Activated CD8-positive, alpha-beta memory T cell treated with anti-CD3 and anti-CD28 coated beads, Interleukin-2, amount 10 ng/mL, durations not matched to agents 7 days and 5 days (primary cell): ENCODE measurements around the gene FSD1L. TPM values are rescaled to one million over a fixed set of nuclear protein-coding genes. Genes with fewer than 3 reads are reported as not detected.
A peak's percentile ranks its signal among the peaks of the same experiment; 100 is the strongest.

Source experiments
- ATAC-seq: fragments of 150-1000 bp; cut with Tn5 transposase; one replicate; pipeline ENCODE4 v1.10.0; 2021; ENCODE audit warnings: moderate library complexity
- CTCF ChIA-PET: fragments of 350-600 bp; sonication (Branson Sonifier 250); formaldehyde crosslinking; loops from one replicate; lab custom pipeline; 2021; ENCODE audit warnings: antibody characterized with exemption; lab: Charles Lee
- DNase-seq: peaks from one replicate; pipeline ENCODE4 v3.0.0-alpha.2; 2020
- H3K27ac Mint-ChIP-seq: one replicate; pipeline ENCODE4 v1.8.0; 2021; ENCODE audit warnings: mild to moderate bottlenecking, mixed read lengths
- H3K27me3 Mint-ChIP-seq: one replicate; pipeline ENCODE4 v1.8.0; 2021; ENCODE audit warnings: mixed read lengths
- H3K36me3 Mint-ChIP-seq: one replicate; pipeline ENCODE4 v1.8.0; 2021; ENCODE audit warnings: mild to moderate bottlenecking, mixed read lengths
- H3K4me1 Mint-ChIP-seq: one replicate; pipeline ENCODE4 v1.8.0; 2021; ENCODE audit warnings: mixed read lengths
- H3K4me3 Mint-ChIP-seq: one replicate; pipeline ENCODE4 v1.8.0; 2021; ENCODE audit warnings: mild to moderate bottlenecking, moderate library complexity, mixed read lengths
- H3K9me3 Mint-ChIP-seq: one replicate; pipeline ENCODE4 v1.8.0; 2022; ENCODE audit warnings: low read depth, mixed read lengths
- total RNA-seq, 2 experiments: library from RNA; stranded (reverse); gene quantifications; one replicate each; pipeline ENCODE4 v1.2.3, GENCODE V29; 2021

Gene FSD1L
- total RNA-seq, 2 experiments from 2014 or later: 6.3 to 9.2 TPM

DNA sequence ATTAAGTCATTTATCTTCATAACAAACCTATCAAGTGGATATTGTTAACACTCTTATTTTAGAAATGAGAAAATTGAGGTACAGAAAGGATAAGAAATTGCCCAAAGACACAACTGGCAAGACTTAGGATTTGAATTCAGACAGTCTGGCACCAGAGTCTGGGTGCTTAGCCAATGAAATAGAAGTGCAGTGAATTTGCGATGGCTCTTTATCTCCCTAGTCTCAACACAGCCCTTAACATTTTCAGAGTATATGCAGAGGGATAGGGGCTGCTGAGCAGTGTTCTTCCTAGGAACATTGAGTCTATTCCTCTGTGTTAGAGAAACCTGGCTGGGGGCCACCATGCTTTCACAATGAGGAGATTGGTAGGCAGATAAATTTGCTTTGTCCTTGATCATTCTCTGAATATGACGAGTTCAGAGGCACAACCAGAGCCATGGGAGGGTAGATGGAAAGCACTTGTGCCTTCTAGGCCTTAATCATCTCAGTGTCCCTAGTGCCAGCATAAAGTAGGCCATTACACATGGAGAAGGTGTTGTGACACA is 6.1 kb upstream of the FSD1L start:
- DNase-seq: no peak
- peaks cover 2% of the 10 kb centered on the region for H3K27me3 Mint-ChIP-seq
- no peak overlapping the region for H3K4me3 Mint-ChIP-seq
- H3K4me1 Mint-ChIP-seq: peaks cover 9% of the 10 kb centered on the region
- CTCF ChIA-PET: no interaction called here
- no peaks in the 10 kb centered on the region for H3K36me3 Mint-ChIP-seq
- H3K9me3 Mint-ChIP-seq: no peaks in the 10 kb centered on the region
- no peak overlapping the region for H3K27ac Mint-ChIP-seq
- ATAC-seq: no peak

DNA sequence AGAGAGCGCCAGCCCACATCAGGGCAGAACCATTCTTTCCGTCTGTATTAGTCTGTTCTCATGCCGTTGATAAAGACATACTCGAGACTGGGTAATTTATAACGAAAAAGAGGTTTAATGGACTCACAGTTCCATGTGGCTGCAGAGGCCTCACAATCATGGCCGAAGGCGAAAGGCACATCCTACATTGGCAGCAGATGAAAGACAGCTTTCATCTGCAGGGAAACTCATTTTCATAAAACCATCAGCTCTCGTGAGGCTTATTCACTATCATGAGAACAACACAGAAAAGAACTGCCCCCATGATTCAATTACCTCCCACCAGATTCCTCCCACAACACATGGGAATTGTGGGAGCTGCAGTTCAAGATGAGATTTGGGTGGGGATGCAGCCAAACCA is 4.7 kb upstream of the FSD1L start:
- no peaks in the 10 kb centered on the region for H3K9me3 Mint-ChIP-seq
- CTCF ChIA-PET: interaction anchor here (1.1 to 1.2 kb wide), 2 partner anchors 11 to 580 kb away, joined by 3 read pairs; no protein-coding TSS in a partner anchor
- no peak overlapping the region for H3K4me3 Mint-ChIP-seq
- H3K27me3 Mint-ChIP-seq: peaks cover 2% of the 10 kb centered on the region
- H3K36me3 Mint-ChIP-seq: no peaks in the 10 kb centered on the region
- ATAC-seq: no peak
- peaks cover 13% of the 10 kb centered on the region for H3K4me1 Mint-ChIP-seq
- H3K27ac Mint-ChIP-seq: no peak overlapping the region
- no peak for DNase-seq

DNA sequence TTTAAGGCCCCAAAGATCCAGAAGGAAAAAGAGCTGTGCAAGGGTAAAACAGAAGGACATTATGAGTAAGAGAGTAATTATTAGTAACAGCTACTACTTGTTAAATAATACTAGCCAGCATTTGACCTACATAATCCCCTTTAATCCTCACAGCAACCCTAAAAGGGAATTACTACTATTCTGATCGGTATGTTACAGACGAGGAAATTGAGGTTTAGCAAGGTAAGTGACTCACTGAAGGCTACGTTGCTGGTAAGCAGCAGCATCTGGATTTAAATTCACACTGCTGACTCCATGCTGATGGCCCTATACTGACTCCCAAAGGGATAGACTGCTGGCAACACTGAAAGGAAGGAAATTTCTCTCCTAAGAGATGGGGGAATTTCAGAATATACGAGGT is 3.7 kb upstream of the FSD1L start:
- DNase-seq (no peak), ATAC-seq (no peak)
- Mint-ChIP-seq H3K27ac (no peak overlapping the region), H3K4me1 (peaks cover 20% of the 10 kb centered on the region), H3K36me3 (no peaks in the 10 kb centered on the region), H3K27me3 (peaks cover 2% of the 10 kb centered on the region), H3K9me3 (no peaks in the 10 kb centered on the region), H3K4me3 (no peak overlapping the region)
- CTCF ChIA-PET: interaction anchor here (0.6 to 1.2 kb wide), 3 partner anchors 12 to 581 kb away, joined by 3 read pairs; no protein-coding TSS in a partner anchor

DNA sequence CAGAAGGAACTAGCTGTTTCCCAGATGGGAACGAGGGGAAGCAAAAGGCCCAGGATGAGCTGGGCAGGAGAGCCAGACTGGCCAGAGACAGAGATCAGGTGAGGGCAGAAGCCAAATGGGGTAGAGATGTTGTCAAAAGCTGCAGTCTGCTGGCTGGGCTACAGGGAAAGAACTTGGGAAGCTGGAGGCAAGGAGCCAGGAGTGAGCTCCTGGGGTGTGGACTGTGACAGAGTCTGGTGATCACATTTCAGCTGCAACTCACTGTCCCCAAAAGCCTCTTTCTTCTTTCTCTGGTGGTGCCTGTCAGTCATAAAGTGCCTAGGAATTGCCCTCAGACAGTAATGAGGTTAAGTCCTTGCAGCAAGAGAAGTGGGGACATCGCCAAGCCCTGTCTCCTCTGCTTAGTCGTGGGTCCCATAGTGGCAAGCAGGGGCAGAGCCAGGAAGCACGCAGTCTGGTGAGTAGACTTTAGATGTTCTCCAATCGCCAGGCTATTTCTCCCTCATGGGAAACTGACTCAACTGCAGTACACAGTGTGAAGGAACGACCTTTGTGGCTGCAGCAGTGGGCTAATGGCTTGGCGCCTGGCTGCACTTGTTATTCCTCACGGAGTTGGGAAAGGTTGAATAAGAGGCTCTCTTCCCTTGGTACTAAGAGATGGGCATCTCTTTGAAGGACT is 2.5 kb upstream of the FSD1L start:
- H3K4me3 Mint-ChIP-seq: no peak overlapping the region
- H3K27ac Mint-ChIP-seq: no peak overlapping the region
- no peaks in the 10 kb centered on the region for H3K27me3 Mint-ChIP-seq
- no peaks in the 10 kb centered on the region for H3K9me3 Mint-ChIP-seq
- peaks cover 27% of the 10 kb centered on the region for H3K4me1 Mint-ChIP-seq
- CTCF ChIA-PET: no interaction called here
- H3K36me3 Mint-ChIP-seq: no peaks in the 10 kb centered on the region
- DNase-seq (no peak), ATAC-seq (no peak)

DNA sequence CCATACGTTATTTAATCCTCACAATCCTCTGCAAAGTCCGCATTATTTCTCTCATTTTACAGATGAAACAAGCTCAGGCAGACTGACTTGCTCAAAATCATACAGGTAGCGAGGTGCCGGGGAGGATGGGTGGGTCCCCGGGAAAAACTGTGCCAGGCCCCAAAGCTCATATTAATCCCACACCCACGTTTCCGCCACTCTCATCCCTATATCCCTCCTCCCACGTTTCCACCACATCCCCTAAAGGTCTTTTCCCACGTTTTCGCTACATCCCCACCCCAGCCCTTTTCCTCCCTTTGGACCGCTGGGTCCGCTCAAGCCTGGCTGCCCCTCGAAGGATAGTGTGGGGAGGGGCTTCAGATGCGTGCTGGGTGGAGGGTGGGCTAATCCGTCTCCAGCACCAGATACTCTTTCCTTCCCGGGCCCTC is 434 bp upstream of the FSD1L start:
- H3K27me3 Mint-ChIP-seq: no peaks in the 10 kb centered on the region
- H3K36me3 Mint-ChIP-seq: no peaks in the 10 kb centered on the region
- ATAC-seq: no peak
- peak overlapping the region; percentile 86 for H3K4me3 Mint-ChIP-seq
- peaks cover 27% of the 10 kb centered on the region for H3K4me1 Mint-ChIP-seq
- peak overlapping the region; percentile 63 for H3K27ac Mint-ChIP-seq
- no peak for DNase-seq
- CTCF ChIA-PET: interaction anchor here (0.9 to 1.4 kb wide), 2 partner anchors 32 to 55 kb away, joined by 3 to 4 read pairs; no protein-coding TSS in a partner anchor
- H3K9me3 Mint-ChIP-seq: no peaks in the 10 kb centered on the region

DNA sequence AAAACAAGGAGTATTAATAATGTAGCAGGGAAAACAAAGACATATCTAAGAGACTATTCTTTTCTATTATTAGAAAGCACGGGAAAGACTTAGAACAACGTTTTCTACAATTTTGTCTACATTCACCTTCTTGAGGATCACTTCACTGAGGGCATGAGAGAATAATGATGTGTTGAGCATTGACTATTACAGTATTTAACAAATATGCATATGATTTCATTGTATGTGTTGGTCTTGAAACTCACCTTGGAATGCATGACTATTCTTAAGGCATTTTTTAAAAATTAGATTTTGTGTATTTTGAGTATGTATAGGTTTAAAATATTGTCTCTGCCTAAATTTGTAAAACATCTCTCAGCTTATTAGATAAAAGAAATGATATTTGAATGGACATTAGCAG is 1.2 kb downstream of the FSD1L start:
- Mint-ChIP-seq H3K27me3 (no peaks in the 10 kb centered on the region), H3K4me1 (peaks cover 25% of the 10 kb centered on the region), H3K9me3 (no peaks in the 10 kb centered on the region), H3K36me3 (no peaks in the 10 kb centered on the region), H3K27ac (no peak overlapping the region), H3K4me3 (peak overlapping the region; percentile 86)
- CTCF ChIA-PET: no interaction called here
- DNase-seq: no peak
- no peak for ATAC-seq

DNA sequence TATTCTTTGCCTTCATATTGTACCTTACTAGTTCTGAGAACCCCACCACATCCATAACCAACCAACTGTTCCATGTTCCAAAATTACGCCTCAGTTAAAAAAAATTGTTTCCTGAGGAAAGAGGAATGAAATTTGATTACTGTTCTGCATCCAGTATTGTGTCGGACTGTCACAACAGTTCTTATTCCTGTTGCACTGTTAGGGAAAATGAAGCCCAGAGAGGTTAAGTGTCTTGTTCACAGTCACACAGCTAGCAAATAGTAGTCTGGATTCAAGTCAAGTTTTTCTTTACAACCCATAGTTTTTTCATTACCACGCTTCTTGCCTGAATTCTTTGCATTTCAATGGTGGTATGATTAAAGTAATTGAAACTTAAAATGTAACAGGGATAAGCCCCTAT is 4.4 kb downstream of the FSD1L start:
- DNase-seq: no peak
- CTCF ChIA-PET: no interaction called here
- Mint-ChIP-seq H3K36me3 (peaks cover under 1% of the 10 kb centered on the region), H3K4me3 (no peak overlapping the region), H3K27ac (no peak overlapping the region), H3K4me1 (peaks cover 20% of the 10 kb centered on the region), H3K9me3 (no peaks in the 10 kb centered on the region), H3K27me3 (no peaks in the 10 kb centered on the region)
- no peak for ATAC-seq

DNA sequence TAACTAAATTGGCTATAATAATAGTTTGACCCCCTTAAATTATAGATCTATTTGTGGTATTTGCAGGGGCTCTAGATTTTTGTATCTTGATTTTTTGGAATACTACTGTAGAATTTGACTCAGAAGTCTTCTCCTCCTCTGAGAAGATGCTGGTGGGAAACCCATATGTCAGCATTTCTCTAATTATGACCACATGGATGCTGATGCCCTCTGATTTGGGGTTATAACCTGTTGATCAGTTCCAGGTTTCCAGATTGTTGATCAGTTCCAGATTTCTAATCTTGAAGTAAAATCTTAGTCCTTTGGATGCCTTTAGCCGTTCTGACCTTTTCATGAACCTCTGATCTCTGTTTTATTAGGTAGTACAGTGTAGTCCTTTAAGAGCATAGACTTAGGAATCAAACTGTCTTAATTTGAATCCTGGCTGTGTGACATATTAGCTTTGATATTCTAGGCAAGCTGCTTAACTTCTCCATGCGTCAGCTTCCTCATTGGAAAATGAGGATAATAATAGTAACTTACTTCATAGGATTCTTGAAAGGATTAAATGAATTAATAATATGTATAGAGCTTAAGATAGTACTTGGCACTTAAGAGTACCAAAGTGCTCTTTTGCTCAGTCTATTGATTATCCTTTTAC is 8.1 kb downstream of the FSD1L start:
- H3K36me3 Mint-ChIP-seq: peaks cover 8% of the 10 kb centered on the region
- no peak for DNase-seq
- H3K9me3 Mint-ChIP-seq: peaks cover 4% of the 10 kb centered on the region
- H3K4me3 Mint-ChIP-seq: no peak overlapping the region
- peaks cover 2% of the 10 kb centered on the region for H3K4me1 Mint-ChIP-seq
- CTCF ChIA-PET: no interaction called here
- ATAC-seq: no peak
- H3K27ac Mint-ChIP-seq: no peak overlapping the region
- H3K27me3 Mint-ChIP-seq: no peaks in the 10 kb centered on the region

DNA sequence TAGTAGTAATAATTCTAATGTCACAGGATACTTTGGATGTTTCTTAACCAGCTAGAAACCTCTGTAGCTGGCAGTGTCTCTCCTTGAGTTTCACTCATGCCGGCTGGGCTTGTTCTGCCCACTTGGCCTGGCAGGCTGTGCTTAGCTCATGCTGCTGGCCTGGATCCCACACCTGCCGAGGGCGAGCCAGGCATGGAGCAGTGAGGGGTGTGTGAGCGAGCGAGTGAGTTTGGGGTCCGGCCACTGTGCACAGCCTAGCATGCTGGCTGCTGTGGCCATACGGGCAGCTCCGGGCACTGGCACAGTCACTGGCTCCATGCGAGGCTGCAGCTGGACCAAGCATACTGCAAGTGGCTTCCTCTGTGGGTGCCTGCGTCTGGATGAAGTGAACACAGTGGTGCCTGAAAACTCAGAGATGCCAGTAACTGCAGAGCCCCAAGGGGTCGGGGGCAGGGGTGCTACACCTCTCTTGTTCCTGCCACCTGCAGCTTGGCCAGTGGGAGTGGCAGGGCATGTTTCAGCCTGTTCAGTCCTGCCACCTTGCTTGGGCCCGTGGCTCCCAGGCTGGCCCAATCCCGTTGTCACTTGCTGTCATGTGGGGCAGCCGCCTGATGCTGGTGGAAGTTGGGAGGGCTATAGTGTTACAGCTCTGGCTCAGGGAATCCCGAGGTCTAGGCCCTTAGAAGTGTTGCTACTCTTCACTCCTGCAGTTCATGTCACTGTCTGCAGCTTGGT is 9.9 kb downstream of the FSD1L start:
- Mint-ChIP-seq H3K9me3 (peaks cover 4% of the 10 kb centered on the region), H3K4me3 (no peak overlapping the region), H3K36me3 (peaks cover 8% of the 10 kb centered on the region), H3K4me1 (no peaks in the 10 kb centered on the region), H3K27ac (no peak overlapping the region), H3K27me3 (no peaks in the 10 kb centered on the region)
- no peak for DNase-seq
- ATAC-seq: no peak
- CTCF ChIA-PET: no interaction called here

DNA sequence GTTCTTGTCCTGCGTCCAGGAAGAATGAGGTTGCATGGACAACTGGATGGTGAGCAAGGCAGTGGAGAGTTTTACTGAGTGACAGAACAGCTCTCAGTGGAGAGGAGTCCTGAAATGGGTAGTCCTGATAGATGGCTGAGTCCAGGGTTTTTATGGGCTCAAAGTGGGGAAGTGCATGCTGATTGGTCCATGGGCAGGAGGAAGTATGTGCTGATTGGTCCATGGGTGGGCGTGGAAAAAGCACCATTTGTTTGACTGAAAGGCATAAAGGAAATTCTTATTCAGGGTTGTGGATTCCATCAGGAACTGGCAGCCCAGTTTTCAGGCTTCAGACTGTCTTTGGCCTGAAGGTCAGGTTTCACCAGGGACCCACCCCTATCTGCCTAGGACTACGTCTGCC is 10.6 kb downstream of the FSD1L start:
- Mint-ChIP-seq H3K27ac (no peak overlapping the region), H3K4me1 (no peaks in the 10 kb centered on the region), H3K27me3 (no peaks in the 10 kb centered on the region), H3K36me3 (peaks cover 8% of the 10 kb centered on the region), H3K4me3 (no peak overlapping the region), H3K9me3 (peaks cover 4% of the 10 kb centered on the region)
- ATAC-seq: no peak
- no peak for DNase-seq
- CTCF ChIA-PET: no interaction called here

DNA sequence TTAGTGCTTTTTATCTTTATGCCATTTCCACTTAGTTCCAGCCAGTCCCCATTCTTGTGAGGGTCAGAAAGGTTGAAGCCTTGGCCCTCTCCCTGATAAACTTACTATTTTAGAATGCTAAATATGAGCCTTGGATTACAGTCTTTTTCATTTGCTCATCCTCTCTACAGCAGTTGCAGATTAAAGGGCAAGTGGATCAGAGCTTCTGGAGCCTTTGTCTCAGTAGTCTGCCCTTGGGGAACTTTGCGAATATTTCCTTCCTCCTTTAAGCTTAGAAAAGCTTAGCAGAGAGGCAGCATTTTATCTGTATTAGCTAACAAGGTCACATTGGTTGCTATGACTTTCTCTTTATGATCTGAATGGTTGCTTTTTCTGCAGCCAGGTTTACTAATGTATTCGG is 11.5 kb downstream of the FSD1L start:
- DNase-seq (no peak), ATAC-seq (no peak)
- Mint-ChIP-seq H3K9me3 (peaks cover 4% of the 10 kb centered on the region), H3K27ac (no peak overlapping the region), H3K4me1 (no peaks in the 10 kb centered on the region), H3K36me3 (peaks cover 12% of the 10 kb centered on the region), H3K27me3 (no peaks in the 10 kb centered on the region), H3K4me3 (no peak overlapping the region)
- CTCF ChIA-PET: no interaction called here

DNA sequence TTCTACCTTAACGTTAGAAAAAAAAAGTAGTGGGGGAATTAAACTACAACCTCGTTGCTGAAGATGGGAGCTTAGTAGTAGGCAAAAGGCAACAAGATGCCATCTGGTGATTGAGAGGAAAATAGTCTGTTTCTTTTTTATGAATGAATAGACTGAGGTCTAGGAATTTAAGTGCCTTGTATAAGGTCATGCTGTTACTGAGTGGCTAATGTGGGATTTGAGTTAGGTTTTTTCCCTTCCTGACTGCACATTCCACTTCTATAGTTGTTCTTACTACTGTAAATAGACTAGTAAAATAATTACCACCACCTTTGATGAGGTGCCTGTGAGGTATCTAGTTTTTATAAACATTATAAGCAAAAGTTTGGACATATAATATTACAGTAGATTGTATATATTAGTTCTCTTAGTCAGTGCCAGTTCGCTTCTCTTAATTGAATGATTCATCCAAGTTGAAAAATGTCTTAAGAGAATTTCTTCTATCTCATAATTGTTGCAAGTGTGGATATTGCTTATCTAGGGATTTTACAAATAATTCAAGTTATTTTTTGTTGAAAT is 19.1 kb downstream of the FSD1L start:
- no peak overlapping the region for H3K4me3 Mint-ChIP-seq
- ATAC-seq (no peak), DNase-seq (no peak)
- H3K9me3 Mint-ChIP-seq: no peaks in the 10 kb centered on the region
- H3K4me1 Mint-ChIP-seq: no peaks in the 10 kb centered on the region
- CTCF ChIA-PET: interaction anchor here (1.5 kb wide), 1 partner anchor 12 kb away, joined by 3 read pairs; no protein-coding TSS in a partner anchor
- H3K27ac Mint-ChIP-seq: no peak overlapping the region
- H3K27me3 Mint-ChIP-seq: no peaks in the 10 kb centered on the region
- peaks cover 33% of the 10 kb centered on the region for H3K36me3 Mint-ChIP-seq

DNA sequence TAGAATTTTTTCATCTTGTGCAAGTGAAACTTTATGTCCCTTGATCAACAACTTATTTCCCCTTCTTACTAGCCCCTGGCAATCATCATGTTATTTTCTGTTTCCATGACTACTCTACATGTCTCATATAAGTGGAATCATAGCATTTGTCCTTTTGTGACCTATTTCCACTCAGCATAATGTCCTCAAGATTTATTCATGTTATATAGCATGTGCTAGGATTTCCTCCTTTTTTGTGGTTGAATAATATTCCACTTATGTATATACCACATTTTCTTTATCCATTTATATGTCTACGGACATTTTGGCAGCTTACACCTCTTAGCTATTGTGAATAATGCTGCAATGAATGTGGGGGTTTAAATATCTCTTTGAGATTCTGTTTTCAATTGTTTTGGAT is 21.0 kb downstream of the FSD1L start:
- DNase-seq: no peak
- CTCF ChIA-PET: no interaction called here
- Mint-ChIP-seq H3K9me3 (no peaks in the 10 kb centered on the region), H3K4me1 (no peaks in the 10 kb centered on the region), H3K4me3 (no peak overlapping the region), H3K36me3 (peaks cover 32% of the 10 kb centered on the region), H3K27me3 (no peaks in the 10 kb centered on the region), H3K27ac (no peak overlapping the region)
- no peak for ATAC-seq
